Neural cell (in vitro differentiated cells): ENCODE results near the gene ZNF18.

Experiments
- CTCF ChIP-seq: fragments of 450-650 bp; IDR thresholded peaks from 2 replicates; pipeline ENCODE4 v1.5.1; 2014; ENCODE audit warnings: antibody characterized with exemption, mild to moderate bottlenecking, moderate library complexity; ENCODE audit not compliant: poor library complexity, severe bottlenecking
- EP300 ChIP-seq: fragments of 450-650 bp; conservative IDR thresholded peaks from 2 replicates; pipeline ENCODE4 v1.6.1; 2014; ENCODE audit warnings: antibody characterized with exemption, mild to moderate bottlenecking, moderate library complexity; ENCODE audit not compliant: poor library complexity, severe bottlenecking
- EZH2 ChIP-seq: fragments of 200-600, 300-800 bp; shearing (Covaris generic), sonication (generic); IDR thresholded peaks from 2 replicates; pipeline ENCODE4 v1.6.1; 2014; ENCODE audit warnings: antibody characterized with exemption, low read length, borderline replicate concordance, mild to moderate bottlenecking; ENCODE audit not compliant: insufficient read depth, poor library complexity, severe bottlenecking
- MXI1 ChIP-seq: fragments of 450-650 bp; conservative IDR thresholded peaks from 2 replicates; pipeline ENCODE4 v1.6.1; 2014; ENCODE audit warnings: antibody characterized with exemption, mild to moderate bottlenecking; ENCODE audit not compliant: poor library complexity, severe bottlenecking
- POLR2AphosphoS5 ChIP-seq: IDR thresholded peaks from 2 replicates; pipeline ENCODE4 v1.6.1; 2012
- RAD21 ChIP-seq: fragments of 450-650 bp; conservative IDR thresholded peaks from 2 replicates; pipeline ENCODE4 v1.6.1; 2014; ENCODE audit warnings: antibody characterized with exemption, mild to moderate bottlenecking, moderate library complexity
- REST ChIP-seq: IDR thresholded peaks from 2 replicates; pipeline ENCODE4 v1.6.1; 2012; ENCODE audit warnings: borderline replicate concordance
- SMC3 ChIP-seq: fragments of 450-650 bp; conservative IDR thresholded peaks from 2 replicates; pipeline ENCODE4 v1.6.1; 2014; ENCODE audit warnings: antibody characterized with exemption, mild to moderate bottlenecking, moderate library complexity; ENCODE audit not compliant: poor library complexity
- TAF1 ChIP-seq: IDR thresholded peaks from 2 replicates; pipeline ENCODE4 v1.6.1; 2012; ENCODE audit warnings: low read depth

- TF ChIP-seq CTCF = no peak
- TF ChIP-seq POLR2AphosphoS5 = no peak
- TF ChIP-seq EP300 = no peak
- no peak for TF ChIP-seq EZH2
- no peak for TF ChIP-seq TAF1
- no peak for TF ChIP-seq REST
- TF ChIP-seq RAD21 = no peak
- TF ChIP-seq MXI1 = no peak
- TF ChIP-seq SMC3 = no peak
Measured at GRCh38 chr17:11932337-11932898, 64.9 kb downstream of the ZNF18 start.
